Measurements from ENCODE around the gene FTL.
A peak's percentile ranks its signal among the peaks of the same experiment; 100 is the strongest.

FTL gene

GRCh38 chr19:48992581-48993174 is 27.6 kb downstream of the FTL start:
- no peak for ATAC-seq

GRCh38 chr19:48993175-48994034 is 28.3 kb downstream of the FTL start, which contains the start of the genes GYS1 and RUVBL2:
TSS of gene GYS1 (minus strand) at chr19:48993309. CDS start at chr19:48993112, 197 bp downstream.
TSS of gene RUVBL2 (plus strand) at chr19:48993887. CDS start at chr19:48993912, 25 bp downstream.
- peak; percentile 92 to 94 for ATAC-seq

GRCh38 chr19:48994035-48994386 is 28.9 kb downstream of the FTL start:
- ATAC-seq = no peak

- no peak for ATAC-seq
Observed at GRCh38 chr19:48997972-48998371, 32.9 kb downstream of the FTL start.

GRCh38 chr19:48999481-49000325 is 34.6 kb downstream of the FTL start:
- peak; percentile 77 to 86 for ATAC-seq

GRCh38 chr19:49004133-49004532 is 39.0 kb downstream of the FTL start:
- no peak for ATAC-seq

- no peak for ATAC-seq
Observed at GRCh38 chr19:49004964-49005614, 40.0 kb downstream of the FTL start.

GRCh38 chr19:49006905-49007304 is 41.8 kb downstream of the FTL start:
- ATAC-seq = no peak

GRCh38 chr19:49009828-49010227 is 44.7 kb downstream of the FTL start:
- no peak for ATAC-seq

- ATAC-seq = no peak
Observed at GRCh38 chr19:49010453-49010852, 45.3 kb downstream of the FTL start.

- no peak for ATAC-seq
Observed at GRCh38 chr19:49011194-49011593, 46.1 kb downstream of the FTL start.

GRCh38 chr19:49014123-49014869 is 49.2 kb downstream of the FTL start:
- no peak for ATAC-seq

GRCh38 chr19:49014870-49015255 is 49.8 kb downstream of the FTL start:
- ATAC-seq = no peak

GRCh38 chr19:49016067-49016839 is 51.1 kb downstream of the FTL start:
- no peak for ATAC-seq

Data from activated CD4-positive, CD25-positive, alpha-beta regulatory T cell treated with anti-CD3 and anti-CD28 coated beads, Interleukin-2, amount 50 U/mL, for 24 hours (primary cell).